SK-N-SH treated with all-trans-retinoic acid at 6 μM for 48 hours (cell line): ENCODE results near the gene NPTX1.

ENCODE experiments used
- GLIS3 ChIP-seq: fragments of 250-450 bp; sonication (Bioruptor Pico); IDR thresholded peaks from 2 replicates; pipeline ENCODE4 v1.5.0; 2020; ENCODE audit warnings: mild to moderate bottlenecking, moderate library complexity
- ISL1 ChIP-seq: fragments of 250-450 bp; sonication (Bioruptor Pico); IDR thresholded peaks from 2 replicates; pipeline ENCODE4 v2.1.2; 2022; ENCODE audit warnings: mild to moderate bottlenecking, moderate library complexity
- OSR1 ChIP-seq: fragments of 250-450 bp; sonication (Bioruptor Pico); IDR thresholded peaks from 2 replicates; pipeline ENCODE4 v1.8.0; 2022; ENCODE audit warnings: moderate library complexity, mild to moderate bottlenecking, inconsistent platforms
- TCF4 ChIP-seq: fragments of 250-450 bp; sonication (Bioruptor Pico); IDR thresholded peaks from 2 replicates; pipeline ENCODE4 v1.8.0; 2021; ENCODE audit warnings: mild to moderate bottlenecking, moderate library complexity, borderline replicate concordance
- ZC3H10 ChIP-seq: fragments of 250-450 bp; sonication (Bioruptor Pico); IDR thresholded peaks from 2 replicates; pipeline ENCODE4 v1.5.1; 2021; ENCODE audit warnings: mild to moderate bottlenecking, moderate library complexity
- ZFP3 ChIP-seq: fragments of 250-450 bp; sonication (Bioruptor Pico); IDR thresholded peaks from 2 replicates; pipeline ENCODE4 v1.5.0; 2020; ENCODE audit warnings: mild to moderate bottlenecking, moderate library complexity
- ZFP30 ChIP-seq: fragments of 450-650 bp; formaldehyde crosslinking; IDR thresholded peaks from 2 replicates; pipeline ENCODE4 v1.5.0; 2022; ENCODE audit warnings: mild to moderate bottlenecking, moderate library complexity
- ZNF565 ChIP-seq: fragments of 450-650 bp; formaldehyde crosslinking; conservative IDR thresholded peaks from 2 replicates; pipeline ENCODE4 v1.5.0; 2020; ENCODE audit warnings: low read depth, mild to moderate bottlenecking, moderate library complexity
- TF ChIP-seq, protein P1 (sequence below): fragments of 250-450 bp; sonication (Bioruptor Pico); IDR thresholded peaks from 2 replicates; pipeline ENCODE4 v1.8.0; 2020; ENCODE audit warnings: mild to moderate bottlenecking, moderate library complexity, borderline replicate concordance

DNA sequence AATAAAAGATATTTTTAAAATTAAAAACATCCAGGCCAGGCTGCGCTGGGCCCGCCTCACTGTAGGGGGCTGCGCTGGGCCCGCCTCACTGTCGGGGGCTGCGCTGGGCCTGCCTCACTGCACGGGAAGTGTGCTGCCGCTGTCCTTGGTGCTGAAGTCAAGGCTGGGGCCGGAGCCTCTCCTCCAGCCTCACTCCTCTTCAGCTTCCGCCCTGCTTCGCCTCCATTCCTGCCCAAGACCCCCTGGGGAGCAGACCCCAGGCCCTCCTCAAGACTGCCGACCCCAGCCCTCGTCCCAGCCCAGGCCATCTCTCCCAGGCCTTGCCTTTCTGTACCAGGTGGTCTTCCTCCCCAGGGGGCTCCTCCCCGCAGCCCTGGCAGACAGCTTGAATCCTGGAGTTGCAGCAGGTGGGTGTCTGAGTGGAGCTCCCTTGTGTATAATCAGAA is 35.3 kb downstream of the NPTX1 start:
- TF ChIP-seq ZNF565 (CRISPR knock-in tag) (no peak), ZFP30 (CRISPR knock-in tag) (no peak), TCF4 (CRISPR knock-in tag) (no peak), ZFP3 (CRISPR knock-in tag) (no peak), OSR1 (CRISPR knock-in tag) (no peak), ZC3H10 (CRISPR knock-in tag) (no peak), ISL1 (no peak), GLIS3 (CRISPR knock-in tag) (no peak)
- TF ChIP-seq, protein P1, sequence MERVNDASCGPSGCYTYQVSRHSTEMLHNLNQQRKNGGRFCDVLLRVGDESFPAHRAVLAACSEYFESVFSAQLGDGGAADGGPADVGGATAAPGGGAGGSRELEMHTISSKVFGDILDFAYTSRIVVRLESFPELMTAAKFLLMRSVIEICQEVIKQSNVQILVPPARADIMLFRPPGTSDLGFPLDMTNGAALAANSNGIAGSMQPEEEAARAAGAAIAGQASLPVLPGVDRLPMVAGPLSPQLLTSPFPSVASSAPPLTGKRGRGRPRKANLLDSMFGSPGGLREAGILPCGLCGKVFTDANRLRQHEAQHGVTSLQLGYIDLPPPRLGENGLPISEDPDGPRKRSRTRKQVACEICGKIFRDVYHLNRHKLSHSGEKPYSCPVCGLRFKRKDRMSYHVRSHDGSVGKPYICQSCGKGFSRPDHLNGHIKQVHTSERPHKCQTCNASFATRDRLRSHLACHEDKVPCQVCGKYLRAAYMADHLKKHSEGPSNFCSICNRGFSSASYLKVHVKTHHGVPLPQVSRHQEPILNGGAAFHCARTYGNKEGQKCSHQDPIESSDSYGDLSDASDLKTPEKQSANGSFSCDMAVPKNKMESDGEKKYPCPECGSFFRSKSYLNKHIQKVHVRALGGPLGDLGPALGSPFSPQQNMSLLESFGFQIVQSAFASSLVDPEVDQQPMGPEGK, result no peak
